ENCODE results near the gene TMC7. TPM values are rescaled to one million over a fixed set of nuclear protein-coding genes. Genes with fewer than 3 reads are reported as not detected.

TMC7 gene
- total RNA-seq, 1 donor from 2014 or later: 10.0 TPM

GRCh38 chr16:19090916-19091315, 107.2 kb downstream of the TMC7 start:
- no peaks in the 10 kb centered on the region for H3K36me3 ChIP-seq
- intact Hi-C loops (cut with DNase I): no loop called here
- no peak for TF ChIP-seq CTCF (IDR thresholded peaks at IDR 0.05)
- H3K4me3 ChIP-seq: no peak overlapping the region
- H3K9me3 ChIP-seq: no peaks in the 10 kb centered on the region
- no peak for DNase-seq (ENCODE audit: low spot score in 2 of 2)
- no peaks in the 10 kb centered on the region for H3K27me3 ChIP-seq
- peaks cover 0 to 2% of the 10 kb centered on the region in 2 donors for H3K4me1 ChIP-seq
- no peak overlapping the region for H3K27ac ChIP-seq

DNA sequence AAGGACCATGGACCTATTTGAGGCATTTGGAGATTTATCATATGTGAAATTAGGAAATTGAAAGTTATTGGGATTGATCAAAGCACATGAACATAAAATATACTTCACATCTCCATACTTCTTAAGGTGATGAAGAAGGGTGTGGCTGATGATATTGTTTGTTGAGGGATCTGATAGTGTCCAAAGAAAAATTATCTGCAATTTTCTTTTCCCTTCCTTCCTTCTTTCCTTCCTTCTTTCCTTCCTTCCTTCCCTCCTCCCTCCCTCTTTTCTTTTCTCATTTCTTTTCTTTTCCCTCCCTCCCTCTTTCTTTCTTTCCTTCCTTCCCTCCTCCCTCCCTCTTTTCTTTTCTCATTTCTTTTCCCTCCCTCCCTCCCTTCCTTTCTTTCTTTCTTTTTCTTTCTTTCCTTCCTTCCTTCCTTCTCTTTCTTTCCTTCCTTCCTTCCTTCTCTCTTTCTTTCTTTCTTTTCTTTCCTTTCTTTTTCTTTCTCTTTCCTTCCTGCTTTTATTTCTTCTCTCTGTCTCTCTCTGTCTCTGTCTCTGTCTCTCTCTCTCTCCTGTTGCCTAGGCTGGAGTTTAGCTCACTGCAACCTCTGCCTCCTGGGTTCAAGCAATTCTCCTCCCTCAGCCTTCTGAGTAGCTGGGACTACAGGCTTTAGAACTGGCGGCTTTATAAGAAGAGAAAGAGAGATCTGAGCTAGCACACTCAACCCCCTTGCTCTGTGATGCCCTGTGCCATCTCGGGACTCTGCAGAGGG, 109.1 kb downstream of the TMC7 start:
- no peaks in the 10 kb centered on the region for H3K36me3 ChIP-seq
- H3K9me3 ChIP-seq: no peaks in the 10 kb centered on the region
- no peaks in the 10 kb centered on the region for H3K4me1 ChIP-seq
- H3K27ac ChIP-seq: no peak overlapping the region
- no peak overlapping the region for H3K4me3 ChIP-seq
- no peak for DNase-seq (ENCODE audit: low spot score in 2 of 2)
- TF ChIP-seq CTCF (IDR thresholded peaks at IDR 0.05): no peak
- intact Hi-C loops (cut with DNase I): no loop called here
- H3K27me3 ChIP-seq: no peaks in the 10 kb centered on the region

DNA sequence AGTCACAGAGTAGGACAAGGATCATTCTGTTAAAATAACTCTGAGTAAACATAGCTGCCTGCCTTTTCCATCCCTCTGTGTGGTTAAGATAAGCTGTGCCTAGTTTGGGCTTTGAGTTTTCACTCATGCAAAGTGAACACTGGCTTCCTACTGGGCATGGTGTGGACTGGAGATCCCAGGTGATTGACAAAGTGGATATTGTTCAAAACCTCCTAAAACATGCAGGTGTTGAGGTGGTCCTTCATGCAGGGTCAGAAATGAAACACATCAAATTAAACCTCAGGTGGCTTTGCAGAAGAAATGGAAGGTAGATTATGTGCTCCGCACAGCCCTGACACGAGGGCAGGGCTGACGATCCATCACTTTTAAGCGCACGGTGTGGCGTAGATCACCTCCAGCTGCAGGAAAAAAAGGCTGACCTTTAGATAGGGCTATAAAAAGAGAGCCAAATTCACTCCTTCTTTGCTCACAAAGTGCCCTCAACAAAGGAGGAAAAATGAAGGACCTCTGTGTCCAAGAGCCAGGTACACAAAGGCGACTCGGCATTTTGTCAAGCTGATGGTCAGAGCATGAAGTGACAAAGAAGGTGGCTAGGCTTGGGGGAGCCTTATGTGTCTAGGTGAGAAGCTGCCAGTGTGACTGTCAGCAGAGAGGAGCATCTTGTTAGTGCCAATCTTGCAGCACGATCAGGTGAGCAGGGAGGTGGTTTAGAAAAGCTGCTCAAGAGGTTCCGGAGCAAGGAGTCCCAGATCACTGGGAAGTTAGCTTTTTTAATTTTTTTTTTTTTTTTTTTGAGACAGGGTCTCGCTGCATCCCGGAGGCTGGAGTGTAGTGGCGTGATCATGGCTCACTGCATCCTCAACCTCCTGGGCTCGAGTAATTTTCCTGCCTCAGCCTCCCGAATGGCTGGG, 110.2 kb downstream of the TMC7 start:
- Histone ChIP-seq H3K4me3 (no peak overlapping the region), H3K36me3 (no peaks in the 10 kb centered on the region), H3K27ac (no peak overlapping the region), H3K27me3 (no peaks in the 10 kb centered on the region), H3K4me1 (no peaks in the 10 kb centered on the region), H3K9me3 (no peaks in the 10 kb centered on the region)
- intact Hi-C loops (cut with DNase I): no loop called here
- no peak for DNase-seq (ENCODE audit: low spot score in 2 of 2)
- TF ChIP-seq CTCF (IDR thresholded peaks at IDR 0.05): no peak

- Histone ChIP-seq H3K36me3 (no peaks in the 10 kb centered on the region), H3K27ac (no peak overlapping the region), H3K4me1 (no peaks in the 10 kb centered on the region), H3K4me3 (no peak overlapping the region), H3K27me3 (no peaks in the 10 kb centered on the region), H3K9me3 (no peaks in the 10 kb centered on the region)
- TF ChIP-seq CTCF (IDR thresholded peaks at IDR 0.05): peak in 1 of 3 experiments; percentile 8
- intact Hi-C loops (cut with DNase I): no loop called here
- no peak for DNase-seq (ENCODE audit: low spot score in 2 of 2)
Observed at GRCh38 chr16:19094542-19095365, 111.0 kb downstream of the TMC7 start.

DNA sequence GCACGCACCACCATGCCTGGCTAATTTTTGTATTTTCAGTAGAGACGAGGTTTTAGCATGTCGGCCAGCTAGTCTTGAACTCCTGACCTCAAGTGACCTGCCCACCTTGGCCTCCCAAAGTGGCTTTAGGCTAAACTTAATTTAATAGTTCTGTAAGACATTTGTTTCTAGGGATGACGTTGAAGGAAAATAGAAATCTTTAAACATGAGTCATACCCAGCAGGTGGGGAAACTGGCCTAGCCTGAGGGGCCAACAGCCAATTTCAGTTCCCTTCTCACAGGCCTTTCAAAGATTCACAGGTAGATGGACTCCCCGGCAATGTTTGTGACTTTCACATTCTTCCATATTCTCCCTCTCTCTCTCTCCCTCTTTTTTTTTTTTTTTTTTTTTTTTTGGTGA, 111.9 kb downstream of the TMC7 start:
- intact Hi-C loops (cut with DNase I): no loop called here

More for the DNA sequence above, 111.9 kb downstream of the TMC7 start:
- Histone ChIP-seq H3K27ac (no peak overlapping the region), H3K4me1 (no peaks in the 10 kb centered on the region), H3K27me3 (no peaks in the 10 kb centered on the region), H3K36me3 (no peaks in the 10 kb centered on the region), H3K9me3 (no peaks in the 10 kb centered on the region), H3K4me3 (no peak overlapping the region)
- no peak for DNase-seq (ENCODE audit: low spot score in 2 of 2)
- no peak for TF ChIP-seq CTCF (IDR thresholded peaks at IDR 0.05)

Data from ascending aorta (tissue), 2 donors.